ENCODE data around the gene JPT2. TPM values are rescaled to one million over a fixed set of nuclear protein-coding genes. Genes with fewer than 3 reads are reported as not detected.

JPT2 gene
- total and polyA plus RNA-seq, 12 donors: 11.9 to 50.5 (median 32.2) TPM

DNA sequence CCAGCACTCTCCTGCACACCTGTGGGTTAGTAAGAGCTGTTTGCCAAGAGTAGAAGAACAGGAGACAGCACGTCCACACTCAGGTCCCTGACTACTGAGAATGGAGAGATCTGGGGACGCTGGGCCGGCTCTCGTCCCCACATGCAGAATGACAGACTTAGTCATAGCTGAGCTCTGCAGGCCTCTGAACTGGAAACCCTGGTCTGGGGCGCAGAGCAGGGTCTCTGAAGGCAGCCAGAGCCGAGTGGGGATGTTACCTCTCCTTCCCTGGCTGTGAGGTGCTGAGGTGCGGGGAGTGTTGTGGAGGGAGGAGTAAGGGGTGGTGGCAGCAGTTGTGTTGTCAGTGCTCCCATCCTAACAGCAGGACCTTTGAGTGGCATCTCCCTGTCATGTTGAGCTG is 7.2 kb upstream of the JPT2 start:
- 94 to 100% (median 97%) methylated on average over 1 to 7 of the region's 7 CpGs for WGBS, 4 donors
- DNase-seq: no peak
- no peaks in the 10 kb centered on the region for H3K27me3 ChIP-seq
- H3K27ac ChIP-seq: no peak overlapping the region
- TF ChIP-seq POLR2A (IDR thresholded peaks at IDR 0.05): no peak
- TF ChIP-seq, protein P1, sequence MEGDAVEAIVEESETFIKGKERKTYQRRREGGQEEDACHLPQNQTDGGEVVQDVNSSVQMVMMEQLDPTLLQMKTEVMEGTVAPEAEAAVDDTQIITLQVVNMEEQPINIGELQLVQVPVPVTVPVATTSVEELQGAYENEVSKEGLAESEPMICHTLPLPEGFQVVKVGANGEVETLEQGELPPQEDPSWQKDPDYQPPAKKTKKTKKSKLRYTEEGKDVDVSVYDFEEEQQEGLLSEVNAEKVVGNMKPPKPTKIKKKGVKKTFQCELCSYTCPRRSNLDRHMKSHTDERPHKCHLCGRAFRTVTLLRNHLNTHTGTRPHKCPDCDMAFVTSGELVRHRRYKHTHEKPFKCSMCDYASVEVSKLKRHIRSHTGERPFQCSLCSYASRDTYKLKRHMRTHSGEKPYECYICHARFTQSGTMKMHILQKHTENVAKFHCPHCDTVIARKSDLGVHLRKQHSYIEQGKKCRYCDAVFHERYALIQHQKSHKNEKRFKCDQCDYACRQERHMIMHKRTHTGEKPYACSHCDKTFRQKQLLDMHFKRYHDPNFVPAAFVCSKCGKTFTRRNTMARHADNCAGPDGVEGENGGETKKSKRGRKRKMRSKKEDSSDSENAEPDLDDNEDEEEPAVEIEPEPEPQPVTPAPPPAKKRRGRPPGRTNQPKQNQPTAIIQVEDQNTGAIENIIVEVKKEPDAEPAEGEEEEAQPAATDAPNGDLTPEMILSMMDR (IDR thresholded peaks at IDR 0.05): no peak
- peaks cover 0 to 91% of the 10 kb centered on the region in 2 donors for H3K36me3 ChIP-seq (replicated peaks in 1 of 2)
- H3K4me1 ChIP-seq (replicated peaks in 1 of 2): no peaks in the 10 kb centered on the region
- intact Hi-C loops (cut with DNase I): loop anchor here in 1 of 2 donors (10.0 kb wide), 1 partner anchor 74 kb away; no protein-coding TSS in a partner anchor
- H3K9me3 ChIP-seq (replicated peaks in 1 of 3): no peaks in the 10 kb centered on the region
- H3K4me3 ChIP-seq: no peak overlapping the region

DNA sequence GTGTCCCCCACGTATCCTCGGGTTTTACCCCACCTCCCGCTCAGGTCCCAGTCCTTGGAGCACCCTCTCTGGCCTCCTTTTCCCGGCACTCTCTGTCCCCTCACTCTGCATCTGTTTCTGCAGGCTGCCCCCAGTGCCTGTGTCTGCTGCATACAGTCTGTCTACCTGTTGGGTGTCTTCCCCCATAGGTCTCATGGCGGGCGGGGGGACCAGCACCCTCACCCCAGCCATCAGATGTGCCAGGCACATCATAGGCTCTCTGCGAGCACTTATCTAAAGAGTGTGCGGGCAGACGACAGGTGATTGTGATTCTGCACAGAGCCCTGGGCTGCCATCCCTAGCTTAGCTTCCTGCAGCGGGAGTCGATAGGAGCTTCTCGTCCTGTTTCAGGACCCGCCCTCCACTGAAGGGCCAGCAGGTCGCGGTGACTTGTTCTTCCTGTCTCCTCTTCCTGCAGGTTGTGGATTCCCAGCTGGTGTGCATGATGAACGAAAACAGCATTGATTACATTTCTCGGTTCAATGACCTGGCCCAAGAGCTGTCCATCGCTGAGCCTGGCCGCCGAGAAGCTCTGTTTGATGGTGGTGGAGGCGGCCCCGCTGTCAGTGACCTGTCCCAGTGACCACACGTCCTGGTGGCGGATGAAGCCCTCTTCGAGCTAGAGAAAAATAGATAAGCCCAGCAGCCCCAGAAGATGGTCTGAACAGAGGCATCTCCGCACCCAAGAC is 4.5 kb upstream of the JPT2 start:
- no peak overlapping the region for H3K27ac ChIP-seq
- TF ChIP-seq POLR2A (IDR thresholded peaks at IDR 0.05): no peak
- TF ChIP-seq, protein P1 (IDR thresholded peaks at IDR 0.05): no peak
- H3K4me3 ChIP-seq: no peak overlapping the region
- H3K4me1 ChIP-seq (replicated peaks in 1 of 2): peaks cover 0 to 5% of the 10 kb centered on the region in 2 donors
- H3K9me3 ChIP-seq (replicated peaks in 1 of 3): no peaks in the 10 kb centered on the region
- H3K27me3 ChIP-seq: no peaks in the 10 kb centered on the region
- DNase-seq: no peak
- intact Hi-C loops (cut with DNase I): loop anchor here in 1 of 2 donors (10.0 kb wide), 1 partner anchor 71 kb away; no protein-coding TSS in a partner anchor
- 89 to 94% (median 92%) methylated on average over 11 to 26 of the region's 26 CpGs for WGBS, 4 donors
- H3K36me3 ChIP-seq (replicated peaks in 1 of 2): peaks cover 0 to 64% of the 10 kb centered on the region in 2 donors

DNA sequence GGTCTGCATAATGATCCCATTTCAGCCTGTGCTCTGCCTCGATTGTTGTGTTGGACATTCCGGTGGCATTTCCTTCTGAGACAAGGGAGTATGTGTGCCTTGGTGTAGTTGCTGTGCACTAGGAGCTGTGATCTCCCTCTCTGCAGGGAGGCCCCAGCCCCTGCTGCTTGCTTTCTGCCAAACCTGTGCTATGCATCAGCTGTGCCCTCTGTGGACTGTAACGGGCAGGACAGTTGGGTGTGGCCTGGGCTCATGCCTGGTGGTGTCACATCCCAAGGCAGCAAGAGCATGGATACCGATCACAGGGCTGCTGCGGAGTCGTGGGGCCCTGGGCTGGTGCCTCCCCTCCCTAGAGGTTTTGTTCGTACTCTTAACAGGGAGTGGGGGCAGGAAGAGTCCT is 3.8 kb upstream of the JPT2 start:
- Histone ChIP-seq H3K36me3 (replicated peaks in 1 of 2) (peaks cover 0 to 57% of the 10 kb centered on the region in 2 donors), H3K4me3 (no peak overlapping the region), H3K9me3 (replicated peaks in 1 of 3) (no peaks in the 10 kb centered on the region), H3K27me3 (no peaks in the 10 kb centered on the region), H3K4me1 (replicated peaks in 1 of 2) (peaks cover 0 to 10% of the 10 kb centered on the region in 2 donors), H3K27ac (no peak overlapping the region)
- TF ChIP-seq, protein P1 (IDR thresholded peaks at IDR 0.05): no peak
- no peak for TF ChIP-seq POLR2A (IDR thresholded peaks at IDR 0.05)
- intact Hi-C loops (cut with DNase I): loop anchor here in 1 of 2 donors (10.0 kb wide), 1 partner anchor 70 kb away; no protein-coding TSS in a partner anchor
- WGBS, 4 donors: 87 to 100% (median 90%) methylated on average over 2 to 7 of the region's 7 CpGs
- DNase-seq: no peak

DNA sequence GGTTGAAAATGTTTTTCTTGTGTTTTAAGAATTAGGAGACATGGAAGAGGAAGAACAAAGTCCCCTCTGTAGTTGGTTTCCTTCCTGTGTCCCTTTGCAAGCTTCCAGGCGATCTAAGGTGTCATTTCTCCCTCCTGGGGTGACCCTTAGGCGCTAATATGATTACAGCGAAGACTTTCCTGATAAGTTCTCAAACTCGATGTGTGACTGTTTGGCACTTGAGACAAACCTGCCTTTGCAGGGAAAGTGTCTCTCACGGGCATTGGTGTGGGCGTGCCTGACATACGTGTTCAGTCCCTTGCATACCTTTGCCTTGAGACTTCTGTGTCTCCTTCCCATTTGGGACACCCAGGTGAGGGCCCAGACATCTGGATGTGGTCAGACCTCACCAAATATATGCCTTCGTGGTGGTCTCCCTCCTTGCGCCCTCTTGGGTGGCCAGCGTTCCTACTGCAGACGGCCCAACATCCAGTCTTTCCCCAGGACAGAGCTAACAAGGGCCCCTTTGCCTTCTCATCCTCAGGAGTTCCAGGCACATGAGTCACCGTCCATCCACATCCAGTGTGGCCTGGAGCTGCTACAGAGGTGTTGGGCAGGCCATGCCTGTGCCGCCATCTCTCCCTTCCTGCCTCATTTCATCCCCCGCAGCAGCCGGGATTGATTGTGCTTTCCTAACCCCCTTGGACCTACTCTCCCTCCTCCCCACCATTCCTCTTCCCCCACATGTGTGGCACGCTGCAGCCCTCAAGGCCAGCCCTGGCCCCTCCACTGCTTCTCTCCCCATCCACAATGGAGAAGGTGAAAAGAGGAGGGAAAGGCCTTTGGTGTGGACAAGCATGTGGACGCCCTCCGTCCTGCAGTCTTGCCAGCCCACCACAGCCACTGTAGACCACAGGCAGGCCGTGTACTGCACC is 3.1 kb upstream of the JPT2 start:
- 88 to 94% (median 90%) methylated on average over 15 to 19 of the region's 19 CpGs for WGBS, 4 donors
- intact Hi-C loops (cut with DNase I): loop anchor here in 1 of 2 donors (10.0 kb wide), 1 partner anchor 70 kb away; no protein-coding TSS in a partner anchor

More for the DNA sequence above, 3.1 kb upstream of the JPT2 start:
- H3K9me3 ChIP-seq (replicated peaks in 1 of 3): no peaks in the 10 kb centered on the region
- no peaks in the 10 kb centered on the region for H3K27me3 ChIP-seq
- TF ChIP-seq, protein P1 (IDR thresholded peaks at IDR 0.05): no peak
- TF ChIP-seq POLR2A (IDR thresholded peaks at IDR 0.05): no peak
- H3K4me1 ChIP-seq (replicated peaks in 1 of 2): peaks cover 0 to 11% of the 10 kb centered on the region in 2 donors
- H3K4me3 ChIP-seq: no peak overlapping the region
- H3K36me3 ChIP-seq (replicated peaks in 1 of 2): peaks cover 0 to 50% of the 10 kb centered on the region in 2 donors
- H3K27ac ChIP-seq: no peak overlapping the region
- no peak for DNase-seq

Data from adrenal gland (tissue), 12 donors.